ENCODE measurements around the gene DMP1.
"Not testable (repeated sequence)": the region's sequence is repeated elsewhere in the genome, so short reads cannot be mapped to it uniquely, and the experiment has no call there.

Gene DMP1

DNA sequence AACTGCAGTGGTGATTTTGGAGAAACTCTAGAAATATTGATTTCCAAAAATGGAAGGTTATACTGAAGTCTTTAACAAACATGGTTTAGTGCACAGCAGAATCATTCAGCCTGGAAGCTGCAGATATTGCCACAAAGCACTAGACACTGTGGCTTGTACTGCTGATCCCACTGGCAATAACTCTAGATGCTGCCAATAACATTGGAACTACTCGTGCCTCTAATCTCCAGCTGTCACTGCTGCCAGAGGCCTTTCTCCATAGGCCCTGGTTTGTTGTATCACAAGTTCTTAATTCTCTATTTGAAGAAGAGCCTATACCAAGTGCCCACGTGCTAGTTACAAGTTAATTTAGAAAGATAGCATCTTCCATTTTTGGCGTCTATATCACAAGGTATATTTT lies 19.3 kb downstream of the DMP1 start:
- in situ Hi-C loops (cut with MboI; ENCODE audit: low sequenced_read_pairs, unreplicated experiment) = no loop called here
- TF ChIP-seq, protein P1, sequence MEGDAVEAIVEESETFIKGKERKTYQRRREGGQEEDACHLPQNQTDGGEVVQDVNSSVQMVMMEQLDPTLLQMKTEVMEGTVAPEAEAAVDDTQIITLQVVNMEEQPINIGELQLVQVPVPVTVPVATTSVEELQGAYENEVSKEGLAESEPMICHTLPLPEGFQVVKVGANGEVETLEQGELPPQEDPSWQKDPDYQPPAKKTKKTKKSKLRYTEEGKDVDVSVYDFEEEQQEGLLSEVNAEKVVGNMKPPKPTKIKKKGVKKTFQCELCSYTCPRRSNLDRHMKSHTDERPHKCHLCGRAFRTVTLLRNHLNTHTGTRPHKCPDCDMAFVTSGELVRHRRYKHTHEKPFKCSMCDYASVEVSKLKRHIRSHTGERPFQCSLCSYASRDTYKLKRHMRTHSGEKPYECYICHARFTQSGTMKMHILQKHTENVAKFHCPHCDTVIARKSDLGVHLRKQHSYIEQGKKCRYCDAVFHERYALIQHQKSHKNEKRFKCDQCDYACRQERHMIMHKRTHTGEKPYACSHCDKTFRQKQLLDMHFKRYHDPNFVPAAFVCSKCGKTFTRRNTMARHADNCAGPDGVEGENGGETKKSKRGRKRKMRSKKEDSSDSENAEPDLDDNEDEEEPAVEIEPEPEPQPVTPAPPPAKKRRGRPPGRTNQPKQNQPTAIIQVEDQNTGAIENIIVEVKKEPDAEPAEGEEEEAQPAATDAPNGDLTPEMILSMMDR (IDR thresholded peaks at IDR 0.05; ENCODE audit: borderline replicate concordance, control extremely low read depth, extremely low read depth, insufficient read depth, missing control alignments) = no peak
- no peak for DNase-seq (ENCODE audit: low spot score)

- no peak for DNase-seq (ENCODE audit: low spot score)
- in situ Hi-C loops (cut with MboI; ENCODE audit: low sequenced_read_pairs, unreplicated experiment) = loop anchor here (25.0 kb wide), 1 partner anchor 340 kb away; no protein-coding TSS in a partner anchor
- TF ChIP-seq, protein P1 (IDR thresholded peaks at IDR 0.05; ENCODE audit: borderline replicate concordance, control extremely low read depth, extremely low read depth, insufficient read depth, missing control alignments) = no peak
These were observed 27.7 kb downstream of the DMP1 start for GRCh38 chr4:87677731-87678130.

DNA sequence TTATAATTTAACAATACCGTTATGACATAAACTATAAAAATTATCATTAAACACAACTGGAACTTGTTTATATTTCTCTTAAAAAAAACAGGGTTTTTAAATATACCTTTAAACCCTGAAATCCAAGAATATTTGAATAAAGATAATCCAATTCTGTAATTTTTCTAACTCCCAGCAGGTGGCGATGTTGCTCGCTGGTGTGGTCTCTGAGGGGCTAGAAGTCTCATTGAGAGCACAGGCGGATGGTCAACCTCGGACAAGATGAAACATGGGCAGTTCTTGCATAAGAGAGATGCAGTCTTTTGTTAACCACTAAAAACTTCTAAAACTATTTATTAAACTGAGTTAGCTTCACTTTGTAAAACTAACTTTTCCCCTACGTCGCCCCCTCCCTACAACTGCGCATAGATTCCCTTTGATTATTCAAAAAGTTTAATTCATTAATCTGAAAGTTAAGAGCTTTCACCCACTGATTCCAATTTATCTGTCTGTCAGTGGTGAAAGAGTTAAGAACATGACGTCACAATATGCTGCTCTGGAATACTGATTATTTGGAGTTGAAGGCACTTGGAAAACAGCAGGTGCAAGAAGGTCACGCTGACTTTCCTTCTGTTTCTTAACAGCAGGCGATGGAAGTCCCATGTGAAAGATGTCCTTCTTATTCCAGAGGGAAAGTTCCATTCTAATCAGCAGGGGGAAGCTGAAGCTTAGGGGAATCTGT lies 29.5 kb downstream of the DMP1 start:
- in situ Hi-C loops (cut with MboI; ENCODE audit: low sequenced_read_pairs, unreplicated experiment) = loop anchor here (10.0 to 25.0 kb wide), 2 partner anchors 165 to 342 kb away; no protein-coding TSS in a partner anchor
- TF ChIP-seq, protein P1 (IDR thresholded peaks at IDR 0.05; ENCODE audit: borderline replicate concordance, control extremely low read depth, extremely low read depth, insufficient read depth, missing control alignments) = no peak
- DNase-seq (ENCODE audit: low spot score) = peak; percentile 34

- TF ChIP-seq, protein P1 (IDR thresholded peaks at IDR 0.05; ENCODE audit: borderline replicate concordance, control extremely low read depth, extremely low read depth, insufficient read depth, missing control alignments) = no peak
- in situ Hi-C loops (cut with MboI; ENCODE audit: low sequenced_read_pairs, unreplicated experiment) = loop anchor here (10.0 to 25.0 kb wide), 2 partner anchors 165 to 343 kb away; no protein-coding TSS in a partner anchor
- no peak for DNase-seq (ENCODE audit: low spot score)
These were observed 30.2 kb downstream of the DMP1 start for GRCh38 chr4:87680271-87680670.

GRCh38 chr4:87688316-87688715 lies 38.2 kb downstream of the DMP1 start:
- no peak for DNase-seq (ENCODE audit: low spot score)
- in situ Hi-C loops (cut with MboI; ENCODE audit: low sequenced_read_pairs, unreplicated experiment) = loop anchor here (10.0 to 25.0 kb wide), 2 partner anchors 156 to 351 kb away; no protein-coding TSS in a partner anchor
- TF ChIP-seq, protein P1 (IDR thresholded peaks at IDR 0.05; ENCODE audit: borderline replicate concordance, control extremely low read depth, extremely low read depth, insufficient read depth, missing control alignments) = no peak

GRCh38 chr4:87690947-87691346 lies 40.9 kb downstream of the DMP1 start:
- in situ Hi-C loops (cut with MboI; ENCODE audit: low sequenced_read_pairs, unreplicated experiment) = loop anchor here (25.0 kb wide), 1 partner anchor 354 kb away; no protein-coding TSS in a partner anchor
- not testable (repeated sequence) for DNase-seq (ENCODE audit: low spot score)

DNA sequence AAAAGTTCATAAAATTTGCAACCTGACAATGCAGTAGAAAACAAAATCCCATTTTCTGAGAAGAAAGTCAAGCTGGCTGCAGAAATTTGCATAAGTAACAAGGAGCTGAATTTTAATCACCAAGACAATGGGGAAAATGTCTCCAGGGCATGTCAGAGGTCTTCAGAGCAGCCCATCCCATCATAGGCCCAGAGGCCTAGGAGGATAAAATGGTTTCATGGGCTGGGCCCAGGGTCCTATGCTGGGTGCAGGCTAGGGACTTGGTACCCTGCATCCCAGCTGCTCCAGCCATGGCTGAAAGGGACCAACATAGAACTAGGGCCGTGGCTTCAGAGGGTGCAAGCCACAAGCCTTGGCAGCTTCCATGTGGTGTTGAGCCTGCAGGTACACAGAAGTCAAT lies 42.0 kb downstream of the DMP1 start:
- DNase-seq (ENCODE audit: low spot score) = not testable (repeated sequence)
- in situ Hi-C loops (cut with MboI; ENCODE audit: low sequenced_read_pairs, unreplicated experiment) = loop anchor here (25.0 kb wide), 1 partner anchor 355 kb away; no protein-coding TSS in a partner anchor

Measured in GM13976 (cell line).